ENCODE results near the gene PKNOX1. TPM values are rescaled to one million over a fixed set of nuclear protein-coding genes. Genes with fewer than 3 reads are reported as not detected.
"Not testable (repeated sequence)": the region's sequence is repeated elsewhere in the genome, so short reads cannot be mapped to it uniquely, and the experiment has no call there.

PKNOX1 gene
- total and polyA plus RNA-seq, 9 of the 15 experiments (the other 6 are each of a cell fraction or from before 2014, with no cell fraction given): 8.8 to 25.9 (median 13.2) TPM

- H3K9ac ChIP-seq (ENCODE audit: insufficient read depth in 1 of 2, low read depth in 2 of 2, low read length in 2 of 2); CTCF ChIA-PET (ENCODE audit: low intra/inter-chr PET ratio); intact Hi-C loops (cut with micrococcal nuclease); POLR2A ChIA-PET; H3K4me1 ChIP-seq (replicated peaks in 1 of 2; ENCODE audit: control insufficient read depth in 2 of 2, insufficient read depth in 2 of 2, low read length in 2 of 2); H3K27me3 ChIP-seq (ENCODE audit: control insufficient read depth in 2 of 2, insufficient read depth in 2 of 2, low read length in 2 of 2); FAIRE-seq; H3K9me1 ChIP-seq (ENCODE audit: control insufficient read depth, insufficient read depth, low read length); H3K79me2 ChIP-seq (ENCODE audit: control insufficient read depth, insufficient read depth, low read length); H3K27ac ChIP-seq (ENCODE audit: extremely low read depth, low read depth, low read length); DNase-seq (ENCODE audit: extremely low read depth in 1 of 4, low spot score in 3 of 4); in situ Hi-C loops (cut with MboI); H4K20me1 ChIP-seq (replicated peaks; ENCODE audit: control insufficient read depth, insufficient read depth, low read length); H3K36me3 ChIP-seq (ENCODE audit: control insufficient read depth, insufficient read depth, low read length); H2AFZ ChIP-seq (ENCODE audit: low read depth, low read length); H3K4me3 ChIP-seq; H3K9me3 ChIP-seq (replicated peaks; ENCODE audit: control insufficient read depth, insufficient read depth, low read depth, low read length); H3K4me2 ChIP-seq (ENCODE audit: insufficient read depth, low read length): not testable (repeated sequence)
- TSS peak; percentile 14 for BruUV-seq (replicated peaks)
- 50% methylated on average over 1 of the region's 28 CpGs for WGBS (ENCODE audit: insufficient coverage, low coverage, missing lambda C conversion rate)
- ATAC-seq: 0 out of 3 replicates have a peak, but pooled peaks have one; percentile 4
These were observed 88.7 kb downstream of the PKNOX1 start for GRCh38 chr21:43062955-43063664.

GRCh38 chr21:43064265-43064917, 90.0 kb downstream of the PKNOX1 start:
- H3K4me1 ChIP-seq (replicated peaks in 1 of 2; ENCODE audit: control insufficient read depth in 2 of 2, insufficient read depth in 2 of 2, low read length in 2 of 2); ATAC-seq; H3K9me3 ChIP-seq (replicated peaks; ENCODE audit: control insufficient read depth, insufficient read depth, low read depth, low read length); H3K9ac ChIP-seq (ENCODE audit: insufficient read depth in 1 of 2, low read depth in 2 of 2, low read length in 2 of 2); DNase-seq (ENCODE audit: extremely low read depth in 1 of 4, low spot score in 3 of 4); H4K20me1 ChIP-seq (replicated peaks; ENCODE audit: control insufficient read depth, insufficient read depth, low read length); H3K79me2 ChIP-seq (ENCODE audit: control insufficient read depth, insufficient read depth, low read length); CTCF ChIA-PET (ENCODE audit: low intra/inter-chr PET ratio); H3K9me1 ChIP-seq (ENCODE audit: control insufficient read depth, insufficient read depth, low read length); H2AFZ ChIP-seq (ENCODE audit: low read depth, low read length); POLR2A ChIA-PET; H3K4me3 ChIP-seq; H3K27ac ChIP-seq (ENCODE audit: extremely low read depth, low read depth, low read length); H3K36me3 ChIP-seq (ENCODE audit: control insufficient read depth, insufficient read depth, low read length); FAIRE-seq; H3K27me3 ChIP-seq (ENCODE audit: control insufficient read depth in 2 of 2, insufficient read depth in 2 of 2, low read length in 2 of 2); intact Hi-C loops (cut with micrococcal nuclease); H3K4me2 ChIP-seq (ENCODE audit: insufficient read depth, low read length); BruUV-seq (replicated peaks); in situ Hi-C loops (cut with MboI): not testable (repeated sequence)
- no CpG with 5 or more reads among the region's 22 CpGs for WGBS (ENCODE audit: insufficient coverage, low coverage, missing lambda C conversion rate)

Measured in K562 (cell line).